ENCODE measurements around the gene TGFBR2.

DNA sequence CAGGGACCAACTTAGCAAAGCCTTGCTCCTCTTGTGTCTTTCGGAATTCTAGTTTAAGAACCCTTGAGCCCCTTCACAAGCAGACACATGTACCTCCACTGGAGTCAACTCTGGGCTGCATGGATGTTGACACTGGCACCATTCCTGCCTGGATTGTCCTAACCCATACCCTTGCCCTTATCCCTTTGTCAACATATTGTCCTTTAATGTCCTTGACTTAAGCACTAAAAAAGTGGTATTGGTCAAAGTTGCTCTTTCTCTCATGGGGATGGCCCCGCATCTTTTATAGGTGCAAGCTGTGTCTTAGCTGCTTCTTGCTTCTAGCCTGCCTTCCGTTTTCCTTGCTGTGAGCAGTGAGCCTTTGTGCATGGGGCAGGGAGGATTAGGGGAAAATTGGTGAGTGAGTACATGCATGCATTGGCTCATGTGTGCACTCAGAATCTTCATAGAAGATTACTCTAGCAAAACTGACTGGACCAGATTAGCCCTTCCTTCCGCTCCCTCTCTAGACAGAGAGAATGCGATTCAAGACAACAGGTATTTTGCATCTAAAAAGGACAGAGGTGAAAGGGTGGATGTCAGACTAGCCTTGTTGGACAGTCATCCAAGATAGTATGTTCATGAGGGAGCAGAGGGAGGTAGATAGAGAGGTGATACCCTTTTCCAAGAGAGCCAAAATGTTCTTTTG lies 42.4 kb downstream of the TGFBR2 start:
- TF ChIP-seq CTCF (IDR thresholded peaks at IDR 0.05; ENCODE audit: insufficient read depth, low read depth, low read length) (no peak), EZH2 (IDR thresholded peaks at IDR 0.05; ENCODE audit: insufficient read depth, low read length) (no peak)
